ENCODE data around the gene CD164L2.

The CD164L2 gene

GRCh38 chr1:27342391-27342777, 40.7 kb downstream of the CD164L2 start:
- DNase-seq: peak; percentile 60
- Mint-ChIP-seq H3K27ac (peak overlapping the region; percentile 87), H3K4me1 (ENCODE audit: low read depth) (peaks cover 62% of the 10 kb centered on the region), H3K9me3 (no peaks in the 10 kb centered on the region), H3K36me3 (ENCODE audit: low read depth) (peaks cover 16% of the 10 kb centered on the region), H3K4me3 (peak overlapping the region; percentile 79), H3K27me3 (no peaks in the 10 kb centered on the region)

GRCh38 chr1:27341525-27342252, 41.4 kb downstream of the CD164L2 start, which contains the start of gene SYTL1:
TSS of gene SYTL1 (plus strand) at chr1:27342022. CDS start at chr1:27345335, 3,313 bp downstream.
- peak; percentile 79 for DNase-seq

GRCh38 chr1:27339213-27339612, 43.9 kb downstream of the CD164L2 start:
- H3K36me3 Mint-ChIP-seq (ENCODE audit: low read depth): peaks cover 40% of the 10 kb centered on the region
- H3K4me3 Mint-ChIP-seq: no peak overlapping the region
- no peaks in the 10 kb centered on the region for H3K27me3 Mint-ChIP-seq
- H3K4me1 Mint-ChIP-seq (ENCODE audit: low read depth): peaks cover 49% of the 10 kb centered on the region
- peak overlapping the region; percentile 86 for H3K27ac Mint-ChIP-seq
- no peaks in the 10 kb centered on the region for H3K9me3 Mint-ChIP-seq
- no peak for DNase-seq

More at GRCh38 chr1:27341525-27342252, 41.4 kb downstream of the CD164L2 start, which contains the start of gene SYTL1:
- H3K4me3 Mint-ChIP-seq: peak within 1 kb of the TSS; percentile 79
- peak within 1 kb of the TSS; percentile 87 for H3K27ac Mint-ChIP-seq
- H3K4me1 Mint-ChIP-seq (ENCODE audit: low read depth): peaks cover 58% of the 10 kb centered on the region
- H3K9me3 Mint-ChIP-seq: no peaks in the 10 kb centered on the region
- H3K36me3 Mint-ChIP-seq (ENCODE audit: low read depth): peaks cover 22% of the 10 kb centered on the region
- no peaks in the 10 kb centered on the region for H3K27me3 Mint-ChIP-seq

GRCh38 chr1:27338751-27339150, 44.4 kb downstream of the CD164L2 start:
- H3K36me3 Mint-ChIP-seq (ENCODE audit: low read depth): peaks cover 45% of the 10 kb centered on the region
- H3K27me3 Mint-ChIP-seq: no peaks in the 10 kb centered on the region
- H3K4me3 Mint-ChIP-seq: no peak overlapping the region
- H3K9me3 Mint-ChIP-seq: no peaks in the 10 kb centered on the region
- peaks cover 44% of the 10 kb centered on the region for H3K4me1 Mint-ChIP-seq (ENCODE audit: low read depth)
- no peak for DNase-seq
- peak overlapping the region; percentile 86 for H3K27ac Mint-ChIP-seq

GRCh38 chr1:27336756-27337155, 46.4 kb downstream of the CD164L2 start:
- Mint-ChIP-seq H3K27ac (no peak overlapping the region), H3K4me3 (no peak overlapping the region), H3K36me3 (ENCODE audit: low read depth) (peaks cover 64% of the 10 kb centered on the region), H3K27me3 (no peaks in the 10 kb centered on the region), H3K4me1 (ENCODE audit: low read depth) (peaks cover 32% of the 10 kb centered on the region), H3K9me3 (no peaks in the 10 kb centered on the region)
- no peak for DNase-seq

GRCh38 chr1:27335506-27336422, 47.4 kb downstream of the CD164L2 start:
- peaks cover 74% of the 10 kb centered on the region for H3K36me3 Mint-ChIP-seq (ENCODE audit: low read depth)
- no peak overlapping the region for H3K4me3 Mint-ChIP-seq

GRCh38 chr1:27333717-27334279, 49.3 kb downstream of the CD164L2 start:
- no peaks in the 10 kb centered on the region for H3K9me3 Mint-ChIP-seq
- H3K27ac Mint-ChIP-seq: no peak overlapping the region
- DNase-seq: no peak
- peaks cover 19% of the 10 kb centered on the region for H3K4me1 Mint-ChIP-seq (ENCODE audit: low read depth)
- H3K27me3 Mint-ChIP-seq: no peaks in the 10 kb centered on the region
- no peak overlapping the region for H3K4me3 Mint-ChIP-seq
- H3K36me3 Mint-ChIP-seq (ENCODE audit: low read depth): peaks cover 87% of the 10 kb centered on the region

More at GRCh38 chr1:27335506-27336422, 47.4 kb downstream of the CD164L2 start:
- Mint-ChIP-seq H3K27ac (peak overlapping the region; percentile 50), H3K27me3 (no peaks in the 10 kb centered on the region), H3K9me3 (no peaks in the 10 kb centered on the region), H3K4me1 (ENCODE audit: low read depth) (peaks cover 26% of the 10 kb centered on the region)
- DNase-seq: no peak

- no peak overlapping the region for H3K4me3 Mint-ChIP-seq
Observed at GRCh38 chr1:27332536-27333281, 50.4 kb downstream of the CD164L2 start.

GRCh38 chr1:27331922-27332321, 51.2 kb downstream of the CD164L2 start:
- H3K36me3 Mint-ChIP-seq (ENCODE audit: low read depth): peaks cover 91% of the 10 kb centered on the region
- no peaks in the 10 kb centered on the region for H3K27me3 Mint-ChIP-seq
- H3K9me3 Mint-ChIP-seq: no peaks in the 10 kb centered on the region
- no peak overlapping the region for H3K4me3 Mint-ChIP-seq
- peak overlapping the region; percentile 57 for H3K27ac Mint-ChIP-seq
- peaks cover 34% of the 10 kb centered on the region for H3K4me1 Mint-ChIP-seq (ENCODE audit: low read depth)
- no peak for DNase-seq

More at GRCh38 chr1:27332536-27333281, 50.4 kb downstream of the CD164L2 start:
- no peaks in the 10 kb centered on the region for H3K9me3 Mint-ChIP-seq
- H3K36me3 Mint-ChIP-seq (ENCODE audit: low read depth): peaks cover 91% of the 10 kb centered on the region
- peaks cover 30% of the 10 kb centered on the region for H3K4me1 Mint-ChIP-seq (ENCODE audit: low read depth)
- no peaks in the 10 kb centered on the region for H3K27me3 Mint-ChIP-seq
- peak overlapping the region; percentile 69 for H3K27ac Mint-ChIP-seq
- peak; percentile 69 for DNase-seq

GRCh38 chr1:27331426-27331825, 51.7 kb downstream of the CD164L2 start:
- H3K4me1 Mint-ChIP-seq (ENCODE audit: low read depth): peaks cover 38% of the 10 kb centered on the region
- peak overlapping the region; percentile 68 for H3K27ac Mint-ChIP-seq
- H3K9me3 Mint-ChIP-seq: no peaks in the 10 kb centered on the region
- no peaks in the 10 kb centered on the region for H3K27me3 Mint-ChIP-seq
- H3K4me3 Mint-ChIP-seq: no peak overlapping the region
- peaks cover 91% of the 10 kb centered on the region for H3K36me3 Mint-ChIP-seq (ENCODE audit: low read depth)
- DNase-seq: no peak

GRCh38 chr1:27330786-27331185, 52.3 kb downstream of the CD164L2 start:
- H3K27ac Mint-ChIP-seq: peak overlapping the region; percentile 68
- H3K36me3 Mint-ChIP-seq (ENCODE audit: low read depth): peaks cover 91% of the 10 kb centered on the region
- DNase-seq: no peak
- no peaks in the 10 kb centered on the region for H3K9me3 Mint-ChIP-seq
- H3K4me3 Mint-ChIP-seq: no peak overlapping the region
- H3K4me1 Mint-ChIP-seq (ENCODE audit: low read depth): peaks cover 45% of the 10 kb centered on the region
- H3K27me3 Mint-ChIP-seq: no peaks in the 10 kb centered on the region
